Keratinocyte (primary cell): ENCODE results near the gene DYNLT1. TPM values are rescaled to one million over a fixed set of nuclear protein-coding genes. Genes with fewer than 3 reads are reported as not detected.

ENCODE experiments used
- DNase-seq: peaks from one replicate; pipeline ENCODE4 v3.0.0-alpha.2; 2011; ENCODE audit warnings: low read depth, missing footprints, low spot score
- FAIRE-seq: peaks from 2 replicates; lab custom pipeline; 2011; peaks lifted over from hg19 to GRCh38; lab: Jason Lieb, UNC
- H2AFZ ChIP-seq: 2 replicates; pipeline ENCODE4 v1.6.0; 2012; ENCODE audit warnings: low read length, control low read depth, inconsistent platforms; ENCODE audit not compliant: control insufficient read depth
- H3K27ac ChIP-seq: 2 replicates; pipeline ENCODE4 v1.5.1; 2011; ENCODE audit warnings: low read length; ENCODE audit not compliant: control insufficient read depth, insufficient read depth
- H3K27me3 ChIP-seq: 3 replicates; pipeline ENCODE4 v1.6.0; 2011; ENCODE audit warnings: low read length; ENCODE audit not compliant: control insufficient read depth, insufficient read depth; ENCODE audit errors: extremely low read depth
- H3K36me3 ChIP-seq, 2 experiments: 2 replicates in 1 of 2; 3 replicates in 1 of 2; pipeline ENCODE4 v1.5.1; 2011; ENCODE audit warnings: low read length in 2 of 2, mild to moderate bottlenecking in 1 of 2; ENCODE audit not compliant: control insufficient read depth in 2 of 2, insufficient read depth in 2 of 2; ENCODE audit errors: extremely low read depth in 1 of 2
- H3K4me1 ChIP-seq: 3 replicates; pipeline ENCODE4 v1.5.1; 2011; ENCODE audit warnings: low read length; ENCODE audit not compliant: control insufficient read depth, insufficient read depth; ENCODE audit errors: extremely low read depth
- H3K4me2 ChIP-seq: 3 replicates; pipeline ENCODE4 v1.6.0; 2011; ENCODE audit warnings: low read depth, low read length; ENCODE audit not compliant: control insufficient read depth, insufficient read depth; ENCODE audit errors: extremely low read depth
- H3K4me3 ChIP-seq, 3 experiments: fragments of 200-600 bp in 1 of 3; sonication (generic) in 1 of 3; 2 replicates in 2 of 3; 3 replicates in 1 of 3; pipeline ENCODE4 v1.5.1; 2011 to 2016; ENCODE audit warnings: low read length in 3 of 3, mild to moderate bottlenecking in 3 of 3, control low read depth in 2 of 3, inconsistent platforms in 1 of 3, low read depth in 1 of 3, mixed read lengths in 1 of 3, mixed run types in 1 of 3, moderate library complexity in 1 of 3; ENCODE audit not compliant: control insufficient read depth in 2 of 3, insufficient read depth in 2 of 3; ENCODE audit errors: extremely low read depth in 1 of 3
- H3K79me2 ChIP-seq: 2 replicates; pipeline ENCODE4 v1.6.0; 2012; ENCODE audit warnings: low read length; ENCODE audit not compliant: control insufficient read depth, insufficient read depth
- H3K9ac ChIP-seq: 3 replicates; pipeline ENCODE4 v1.6.0; 2011; ENCODE audit warnings: low read length; ENCODE audit not compliant: control insufficient read depth, insufficient read depth; ENCODE audit errors: extremely low read depth
- H3K9me1 ChIP-seq: 3 replicates; pipeline ENCODE4 v1.6.0; 2011; ENCODE audit warnings: low read length; ENCODE audit not compliant: control insufficient read depth, insufficient read depth; ENCODE audit errors: extremely low read depth
- H3K9me3 ChIP-seq: 2 replicates; pipeline ENCODE4 v1.5.1; 2012; ENCODE audit warnings: low read depth, low read length; ENCODE audit not compliant: control insufficient read depth
- H4K20me1 ChIP-seq: 3 replicates; pipeline ENCODE4 v1.6.0; 2011; ENCODE audit warnings: low read length; ENCODE audit not compliant: control insufficient read depth, insufficient read depth; ENCODE audit errors: extremely low read depth
- CTCF ChIP-seq, 3 experiments: IDR thresholded peaks in 1 of 3; conservative IDR thresholded peaks in 1 of 3; optimal IDR thresholded peaks in 1 of 3; 2 replicates in 2 of 3; 3 replicates in 1 of 3; pipeline versions ENCODE3 to v1.5.1; 2011; ENCODE audit warnings: low read length in 3 of 3, mild to moderate bottlenecking in 3 of 3, moderate library complexity in 2 of 3, control low read depth in 1 of 3, inconsistent platforms in 1 of 3; ENCODE audit not compliant: insufficient read depth in 2 of 3; ENCODE audit errors: extremely low read depth in 1 of 3
- EZH2 ChIP-seq: IDR thresholded peaks from one replicate; pipeline ENCODE4 v1.6.1; 2012; ENCODE audit warnings: inconsistent platforms, mild to moderate bottlenecking, low read length, moderate library complexity
- dilution Hi-C: fragments of 300-500 bp; cut with MboI; formaldehyde crosslinking; loops from one replicate; pipeline ENCODE4 v1.7.0; 2020; ENCODE audit warnings: low sequenced_read_pairs; ENCODE audit not compliant: extremely low pct_ligation_motif_present
- polyA plus RNA-seq, 5 experiments: library from polyadenylated mRNA; depleted of rRNA in 3 of 5; stranded (reverse) in 3 of 5; stranded (forward) in 1 of 5; unstranded in 1 of 5; fragments of >200 nt; gene quantifications; 1 replicate in 1 of 5; 2 replicates in 3 of 5; 3 replicates in 1 of 5; pipeline versions ENCODE4 v1.2.1 to v1.2.3, GENCODE V29; 2011 to 2012; ENCODE audit warnings: missing spikeins in 2 of 5, low read depth in 1 of 5, low replicate concordance in 1 of 5

Gene DYNLT1
- polyA plus RNA-seq, 1 donor (not counting 4 experiments of a cell fraction or from before 2014, with no cell fraction given), result 354 TPM

- H3K9ac ChIP-seq, result no peak overlapping the region
- DNase-seq, result no peak
- H3K4me2 ChIP-seq, result no peak overlapping the region
- H3K36me3 ChIP-seq, result peaks cover 35 to 44% of the 10 kb centered on the region in 2 experiments
- H3K79me2 ChIP-seq, result no peaks in the 10 kb centered on the region
- no peaks in the 10 kb centered on the region for H3K4me1 ChIP-seq
- no peaks in the 10 kb centered on the region for H4K20me1 ChIP-seq
- H3K9me1 ChIP-seq, result no peaks in the 10 kb centered on the region
- no peak overlapping the region for H3K27ac ChIP-seq
- dilution Hi-C loops, result no loop called here
- H3K9me3 ChIP-seq, result no peaks in the 10 kb centered on the region
- no peak overlapping the region for H2AFZ ChIP-seq
- no peaks in the 10 kb centered on the region for H3K27me3 ChIP-seq
- no peak overlapping the region for H3K4me3 ChIP-seq
- FAIRE-seq, result no peak
- TF ChIP-seq CTCF (optimal IDR thresholded peaks at IDR 0.05 in 1 of 3, IDR thresholded peaks at IDR 0.05 in 1 of 3, conservative IDR thresholded peaks at IDR 0.05 in 1 of 3; ENCODE audit: extremely low read depth in 1 of 3, insufficient read depth in 2 of 3, low read length in 3 of 3) (no peak), EZH2 (no peak)
These were observed 53.3 kb downstream of the DYNLT1 start for GRCh38 chr6:158591134-158591809.

GRCh38 chr6:158589366-158589765, 55.2 kb downstream of the DYNLT1 start:
- H3K9ac ChIP-seq, result no peak overlapping the region
- H3K9me1 ChIP-seq, result no peaks in the 10 kb centered on the region
- no peak for DNase-seq
- H2AFZ ChIP-seq, result no peak overlapping the region
- peaks cover 45 to 53% of the 10 kb centered on the region in 2 experiments for H3K36me3 ChIP-seq
- H3K4me1 ChIP-seq, result no peaks in the 10 kb centered on the region
- no peak overlapping the region for H3K4me3 ChIP-seq
- no peaks in the 10 kb centered on the region for H3K27me3 ChIP-seq
- TF ChIP-seq EZH2, result no peak
- TF ChIP-seq CTCF (optimal IDR thresholded peaks at IDR 0.05 in 1 of 3, IDR thresholded peaks at IDR 0.05 in 1 of 3, conservative IDR thresholded peaks at IDR 0.05 in 1 of 3; ENCODE audit: extremely low read depth in 1 of 3, insufficient read depth in 2 of 3, low read length in 3 of 3), result no peak
- no peaks in the 10 kb centered on the region for H3K9me3 ChIP-seq
- H4K20me1 ChIP-seq, result no peaks in the 10 kb centered on the region
- no peak overlapping the region for H3K27ac ChIP-seq
- no peak for FAIRE-seq
- no peak overlapping the region for H3K4me2 ChIP-seq
- H3K79me2 ChIP-seq, result no peaks in the 10 kb centered on the region
- dilution Hi-C loops, result no loop called here
